HCT116 (cell line): ENCODE data around the gene PTPRCAP. TPM values are rescaled to one million over a fixed set of nuclear protein-coding genes. Genes with fewer than 3 reads are reported as not detected.

Experiments used
- ATAC-seq: fragments of 200-7000 bp; cut with Tn5 transposase; 2 replicates; pipeline ENCODE4 v1.9.1; 2020; ENCODE audit warnings: mild to moderate bottlenecking, moderate library complexity
- BruUV-seq: library from RNA; stranded (reverse); fragments of 400-500 nt; replicated peaks from 2 replicates; lab custom pipeline; 2021; lab: Mats Ljungman, UMichigan
- CTCF ChIA-PET: fragments of 300-600 bp; sonication (Branson Sonifier 250); formaldehyde crosslinking; loops from one replicate; lab custom pipeline; 2021; ENCODE audit warnings: antibody characterized with exemption; lab: Charles Lee
- POLR2A ChIA-PET: fragments of 300-600, 350-600 bp; sonication (Branson Sonifier 250); formaldehyde crosslinking; loops from one replicate; lab custom pipeline; 2021; ENCODE audit warnings: antibody characterized with exemption; lab: Charles Lee
- RAD21 ChIA-PET, 2 experiments: fragments of 300-600 bp; sonication (Branson Sonifier 250); formaldehyde crosslinking; loops; one replicate each; lab custom pipeline; 2023; ENCODE audit warnings: low total read pairs in 2 of 2; ENCODE audit not compliant: uncharacterized antibody in 2 of 2, unreplicated experiment in 2 of 2, low non-redundant PET in 1 of 2; lab: Charles Lee
- DNase-seq: peaks from one replicate; pipeline ENCODE4 v3.0.0-alpha.2; 2010; ENCODE audit warnings: low read depth, low spot score
- H2AFZ ChIP-seq: fragments of 200-600 bp; shearing (Covaris generic), sonication (generic); 2 replicates; pipeline ENCODE4 v1.6.1; 2017; ENCODE audit warnings: low read depth, mixed run types, mixed read lengths, antibody characterized with exemption, low read length; ENCODE audit not compliant: poor library complexity, severe bottlenecking
- H3K27ac ChIP-seq: 2 replicates; pipeline ENCODE4 v1.5.1; 2012; ENCODE audit warnings: low read depth, low read length
- H3K27me3 ChIP-seq: fragments of 200-600 bp; sonication (generic); 2 replicates; pipeline ENCODE4 v1.6.1; 2016; ENCODE audit warnings: mixed run types, low read length, mixed read lengths; ENCODE audit not compliant: insufficient read depth
- H3K36me3 ChIP-seq, 2 experiments: fragments of 200-500 bp in 1 of 2; fragments of 200-600 bp in 1 of 2; sonication (Bioruptor generic) in 1 of 2; sonication (generic) in 1 of 2; 2 replicates each; pipeline versions ENCODE4 v1.5.1 to v1.6.1; 2014 to 2016; ENCODE audit warnings: low read length in 2 of 2, inconsistent platforms in 1 of 2, mixed read lengths in 1 of 2, mixed run types in 1 of 2; ENCODE audit not compliant: insufficient read depth in 2 of 2, control insufficient read depth in 1 of 2
- H3K4me1 ChIP-seq, 2 experiments: fragments of 200-600 bp in 1 of 2; sonication (generic) in 1 of 2; 2 replicates each; pipeline versions ENCODE4 v1.5.1 to v1.6.1; 2012 to 2017; ENCODE audit warnings: low read length in 2 of 2, inconsistent platforms in 1 of 2, mild to moderate bottlenecking in 1 of 2, mixed read lengths in 1 of 2, mixed run types in 1 of 2, moderate library complexity in 1 of 2; ENCODE audit not compliant: insufficient read depth in 2 of 2, control insufficient read depth in 1 of 2
- H3K4me2 ChIP-seq: fragments of 200-600 bp; sonication (generic); 2 replicates; pipeline ENCODE4 v1.6.1; 2017; ENCODE audit warnings: mixed run types, low read length, mixed read lengths
- H3K4me3 ChIP-seq, 2 experiments: fragments of 200-600 bp in 1 of 2; sonication (generic) in 1 of 2; replicated peaks in 1 of 2; 2 replicates each; pipeline ENCODE4 v1.5.1; 2011 to 2016; ENCODE audit warnings: low read length in 2 of 2, control low read depth in 1 of 2, low read depth in 1 of 2, mild to moderate bottlenecking in 1 of 2, mixed read lengths in 1 of 2, mixed run types in 1 of 2
- H3K79me2 ChIP-seq: fragments of 200-600 bp; sonication (generic); 2 replicates; pipeline ENCODE4 v1.6.1; 2017; ENCODE audit warnings: mild to moderate bottlenecking, mixed run types, low read length, moderate library complexity, mixed read lengths; ENCODE audit not compliant: insufficient read depth
- H3K9ac ChIP-seq: fragments of 200-600 bp; sonication (generic); 2 replicates; pipeline ENCODE4 v1.6.1; 2016; ENCODE audit warnings: low read length, mixed read lengths
- H3K9me2 ChIP-seq: fragments of 200-600 bp; sonication (generic), shearing (Covaris generic); 2 replicates; pipeline ENCODE4 v1.6.1; 2017; ENCODE audit warnings: mixed run types, mild to moderate bottlenecking, moderate library complexity; ENCODE audit not compliant: insufficient read depth
- H3K9me3 ChIP-seq, 2 experiments: fragments of 200-500 bp in 1 of 2; fragments of 200-600 bp in 1 of 2; sonication (Bioruptor generic) in 1 of 2; sonication (generic) in 1 of 2; 2 replicates each; pipeline ENCODE4 v1.6.1; 2014 to 2017; ENCODE audit warnings: low read length in 2 of 2, mixed read lengths in 2 of 2, inconsistent platforms in 1 of 2, low read depth in 1 of 2, mild to moderate bottlenecking in 1 of 2, mixed run types in 1 of 2, moderate library complexity in 1 of 2; ENCODE audit not compliant: control insufficient read depth in 1 of 2, insufficient read depth in 1 of 2
- H4K20me1 ChIP-seq: fragments of 200-600 bp; sonication (generic), shearing (Covaris generic); 2 replicates; pipeline ENCODE4 v1.6.1; 2017; ENCODE audit warnings: mixed run types, mild to moderate bottlenecking, moderate library complexity; ENCODE audit not compliant: insufficient read depth
- ATF3 ChIP-seq: IDR thresholded peaks from 2 replicates; pipeline ENCODE4 v1.6.1; 2012
- CBX3 ChIP-seq: IDR thresholded peaks from 2 replicates; pipeline ENCODE4 v1.6.1; 2012; ENCODE audit warnings: low read depth
- CEBPB ChIP-seq: IDR thresholded peaks from 2 replicates; pipeline ENCODE4 v1.6.1; 2012; ENCODE audit warnings: low read depth
- EGR1 ChIP-seq: IDR thresholded peaks from 2 replicates; pipeline ENCODE4 v1.6.1; 2012; ENCODE audit warnings: low read depth
- ELF1 ChIP-seq: IDR thresholded peaks from 2 replicates; pipeline ENCODE4 v1.6.1; 2012; ENCODE audit warnings: low read depth, borderline replicate concordance
- EZH2 ChIP-seq: fragments of 200-600 bp; sonication (generic); IDR thresholded peaks from 2 replicates; pipeline ENCODE4 v1.6.1; 2017; ENCODE audit warnings: antibody characterized with exemption, mixed run types
- EZH2phosphoT487 ChIP-seq: fragments of 200-600 bp; IDR thresholded peaks from 2 replicates; pipeline ENCODE4 v1.6.1; 2018; ENCODE audit warnings: antibody characterized with exemption, borderline replicate concordance
- FOSL1 ChIP-seq: IDR thresholded peaks from 2 replicates; pipeline ENCODE4 v1.6.1; 2012; ENCODE audit warnings: low read depth
- JUND ChIP-seq: IDR thresholded peaks from 2 replicates; pipeline ENCODE4 v1.6.1; 2012
- MAX ChIP-seq: IDR thresholded peaks from 2 replicates; pipeline ENCODE4 v1.6.1; 2012
- POLR2A ChIP-seq: IDR thresholded peaks from 2 replicates; pipeline ENCODE4 v1.7.0; 2011; ENCODE audit warnings: borderline replicate concordance; ENCODE audit not compliant: insufficient read depth, insufficient read length; ENCODE audit errors: extremely low read depth
- POLR2AphosphoS5 ChIP-seq: IDR thresholded peaks from 2 replicates; pipeline ENCODE4 v1.6.1; 2011; ENCODE audit warnings: mild to moderate bottlenecking, low read depth, low read length, moderate library complexity
- REST ChIP-seq: IDR thresholded peaks from 2 replicates; pipeline ENCODE4 v1.6.1; 2012; ENCODE audit warnings: low read depth
- SRF ChIP-seq: IDR thresholded peaks from 2 replicates; pipeline ENCODE4 v1.6.1; 2012; ENCODE audit warnings: low read depth
- TCF7L2 ChIP-seq: IDR thresholded peaks from 2 replicates; pipeline ENCODE4 v1.7.0; 2011; ENCODE audit warnings: borderline replicate concordance, inconsistent platforms; ENCODE audit not compliant: insufficient read depth, insufficient read length; ENCODE audit errors: extremely low read depth
- YY1 ChIP-seq: IDR thresholded peaks from 2 replicates; pipeline ENCODE4 v1.6.1; 2011; ENCODE audit warnings: low read length, low read depth, moderate library complexity, mild to moderate bottlenecking; ENCODE audit not compliant: insufficient replicate concordance; ENCODE audit errors: extremely low read depth
- ZBTB33 ChIP-seq: IDR thresholded peaks from 2 replicates; pipeline ENCODE4 v1.6.1; 2011; ENCODE audit warnings: mild to moderate bottlenecking, low read length, moderate library complexity; ENCODE audit not compliant: insufficient replicate concordance; ENCODE audit errors: extremely low read depth
- ZFX ChIP-seq: fragments of 450-650 bp; IDR thresholded peaks from 2 replicates; pipeline ENCODE4 v1.6.1; 2017
- ZNF274 ChIP-seq: fragments of 200-500 bp; sonication (Bioruptor generic); IDR thresholded peaks from 2 replicates; pipeline ENCODE4 v1.6.1; 2014; ENCODE audit warnings: mild to moderate bottlenecking, low read depth, low read length, inconsistent platforms
- intact Hi-C: fragments of 100-400 bp; cut with micrococcal nuclease; formaldehyde crosslinking; loops from 2 replicates; pipeline ENCODE4 v1.10.0; 2022
- total RNA-seq: library from RNA; stranded (reverse); gene quantifications from one replicate; pipeline ENCODE4 v1.2.1, GENCODE V29; 2021; ENCODE audit not compliant: unreplicated experiment

The PTPRCAP gene
- total RNA-seq, 1 experiment from 2014 or later: 1.4 TPM

DNA sequence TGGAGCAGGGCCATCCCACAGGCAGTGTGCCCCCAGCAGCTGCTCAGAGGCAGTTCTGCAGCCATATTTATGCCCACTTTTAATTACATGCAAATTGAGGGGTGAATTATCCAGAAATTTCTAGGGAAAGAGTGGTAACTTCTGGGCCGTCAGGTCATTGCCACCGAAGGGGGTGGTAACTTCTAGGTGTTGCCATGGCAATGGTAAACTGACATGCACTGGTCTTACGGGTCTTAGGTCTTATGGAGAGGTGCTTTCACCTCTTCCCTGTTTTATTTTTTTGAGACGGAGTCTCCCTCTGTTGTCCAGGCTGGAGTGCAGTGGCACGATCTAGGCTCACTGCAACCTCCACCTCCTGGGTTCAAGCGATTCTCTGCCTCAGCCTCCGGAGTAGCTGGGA, 35.4 kb upstream of the PTPRCAP start:
- CTCF ChIA-PET: no interaction called here

More for the DNA sequence above, 35.4 kb upstream of the PTPRCAP start:
- Histone ChIP-seq H3K9ac (no peak overlapping the region), H3K79me2 (peaks cover 6% of the 10 kb centered on the region; the same call in 1 of the 2 replicates), H3K27ac (no peak overlapping the region), H2AFZ (no peak overlapping the region), H3K36me3 (no peaks in the 10 kb centered on the region), H3K4me3 (no peak overlapping the region), H4K20me1 (no peaks in the 10 kb centered on the region), H3K27me3 (no peaks in the 10 kb centered on the region)
- no peak for ATAC-seq
- no peak for DNase-seq
- BruUV-seq: no TSS peak
- no peak for TF ChIP-seq EZH2
- no peak for TF ChIP-seq MAX
- no peak for TF ChIP-seq EGR1
- TF ChIP-seq POLR2A: no peak
- TF ChIP-seq ATF3: no peak
- TF ChIP-seq REST: no peak
- TF ChIP-seq ELF1: no peak
- no peak for TF ChIP-seq JUND
- TF ChIP-seq SRF: no peak
- no peak for TF ChIP-seq EZH2phosphoT487
- no peak for TF ChIP-seq YY1
- TF ChIP-seq ZBTB33: no peak
- no peak for TF ChIP-seq ZNF274
- no peak for TF ChIP-seq CEBPB
- no peak for TF ChIP-seq POLR2AphosphoS5
- no peak for TF ChIP-seq TCF7L2
- TF ChIP-seq FOSL1: no peak
- TF ChIP-seq CBX3: no peak
- no peak for TF ChIP-seq ZFX
- TF ChIP-seq, all 23 proteins: peak for 0
- POLR2A ChIA-PET: no interaction called here
- intact Hi-C loops: no loop called here
- Histone ChIP-seq H3K9me2 (no peaks in the 10 kb centered on the region), H3K9me3 (no peaks in the 10 kb centered on the region), H3K4me2 (no peak overlapping the region), H3K4me1 (peaks cover 1 to 10% of the 10 kb centered on the region in 2 experiments)
- RAD21 ChIA-PET: no interaction called here
